ENCODE results near the gene RMND5A. TPM values are rescaled to one million over a fixed set of nuclear protein-coding genes. Genes with fewer than 3 reads are reported as not detected.

RMND5A gene
- total RNA-seq, 1 donor from 2014 or later = 29.1 TPM

DNA sequence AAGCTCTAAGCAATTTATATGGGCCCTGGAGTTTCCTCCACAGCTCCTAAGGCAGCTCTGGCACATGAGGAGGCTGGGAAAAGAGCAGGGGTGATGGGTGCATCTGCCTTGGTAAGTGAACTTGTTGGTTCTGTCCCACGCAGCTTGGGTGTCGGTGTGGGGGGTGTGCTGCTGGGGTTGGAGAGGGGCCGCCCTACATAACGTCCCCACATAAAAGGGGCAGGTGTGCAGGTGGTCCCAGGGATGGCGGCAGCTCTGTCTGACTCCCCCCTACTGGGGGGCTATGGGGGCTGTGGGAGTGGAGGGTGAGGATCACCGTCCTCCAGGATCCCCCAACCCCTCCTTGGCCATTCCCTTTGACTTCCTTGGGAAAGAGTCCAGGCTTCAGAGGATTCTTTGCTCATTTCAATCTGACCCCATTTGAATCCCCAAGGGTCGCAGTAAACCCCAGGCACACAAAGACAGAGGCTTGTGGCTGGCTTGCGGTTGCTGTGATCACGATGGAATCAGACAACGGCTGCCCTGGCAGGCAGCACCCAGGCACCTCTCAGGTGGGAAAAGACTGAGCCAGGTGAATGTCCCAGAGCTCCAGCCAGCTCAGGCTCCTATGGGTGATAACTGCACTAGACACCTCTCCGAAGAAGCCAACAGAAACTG is 105.1 kb downstream of the RMND5A start:
- no peak for DNase-seq (ENCODE audit: extremely low read depth, low read depth, low spot score)

DNA sequence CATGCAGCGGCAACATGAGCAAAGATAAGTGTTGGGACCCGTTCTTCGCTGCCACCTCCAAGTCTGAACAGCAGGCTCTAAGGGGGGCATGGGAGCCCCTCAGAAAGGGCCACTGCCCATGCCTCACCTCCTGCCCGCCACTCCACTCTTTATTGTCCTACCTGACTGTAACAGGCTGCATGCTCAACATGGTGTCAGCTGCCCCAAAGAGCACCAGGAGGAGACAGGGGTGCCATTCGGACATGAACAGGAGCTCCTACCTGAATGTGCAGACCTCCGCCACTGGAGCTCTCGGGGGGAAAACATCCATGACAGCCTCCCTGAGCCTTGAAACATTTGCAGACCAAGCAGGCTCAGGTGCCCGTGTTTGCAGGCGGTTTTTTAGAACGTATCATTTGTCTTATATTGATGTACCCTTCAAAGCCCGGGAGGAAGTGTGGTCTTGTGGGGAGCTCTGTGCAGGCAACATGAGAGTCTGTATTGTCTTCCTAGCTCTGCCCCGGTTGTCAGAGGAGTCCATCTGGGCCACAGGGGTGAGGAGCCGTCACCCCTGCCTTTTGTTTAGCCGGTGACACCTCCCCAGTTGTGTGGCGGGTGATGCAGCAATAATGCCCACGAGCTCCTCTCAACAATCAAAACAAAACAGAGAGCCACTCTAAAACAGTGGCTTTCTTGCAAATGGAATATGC is 105.7 kb downstream of the RMND5A start:
- no peak for DNase-seq (ENCODE audit: extremely low read depth, low read depth, low spot score)

DNA sequence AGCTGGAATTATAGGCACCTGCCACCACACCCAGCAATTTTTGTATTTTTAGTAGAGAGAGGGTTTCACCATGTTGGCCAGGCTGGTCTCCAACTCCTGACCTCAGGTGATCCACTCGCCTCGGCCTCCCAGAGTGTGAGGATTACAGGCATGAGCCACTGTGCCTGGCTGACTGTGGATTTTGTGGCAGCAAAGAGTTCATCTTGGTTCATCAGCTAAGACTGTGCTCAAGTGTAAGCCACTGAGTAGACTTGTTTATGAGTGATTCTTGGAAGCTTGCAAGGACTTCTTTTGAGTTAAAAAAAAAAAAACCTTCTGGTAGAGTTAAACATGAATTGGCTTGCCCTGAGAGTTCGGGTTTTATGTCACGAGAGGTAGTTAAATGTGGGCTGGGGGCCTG is 106.9 kb downstream of the RMND5A start:
- no peak for DNase-seq (ENCODE audit: extremely low read depth, low read depth, low spot score)

Other genes with a start within 250 kb of the RMND5A start
- 59.2 and 74.2 TPM in 2 replicates for gene CHMP3, start 156.8 kb upstream of the RMND5A start, total RNA-seq
- 24.3 and 29.1 TPM in 2 replicates for gene RNF103, start 96.4 kb upstream of the RMND5A start, total RNA-seq
- gene CD8A, start 70.6 kb downstream of the RMND5A start, total RNA-seq = not detected in 2 replicates
- not detected in 2 replicates for gene CD8B, start 141.6 kb downstream of the RMND5A start, total RNA-seq
- gene RGPD1, start 221.8 kb downstream of the RMND5A start, total RNA-seq = 0.12 and 0.87 TPM in 2 replicates

Data from glomerular endothelial cell (primary cell).